NCI-H146 (cell line): Measurements from ENCODE around the gene CNTNAP2.
"Not testable (repeated sequence)": the region's sequence is repeated elsewhere in the genome, so short reads cannot be mapped to it uniquely, and the experiment has no call there.

ENCODE experiments used
- DNase-seq: peaks from one replicate; lab custom pipeline; 2025; lab: John Stamatoyannopoulos, UW

CNTNAP2 gene

DNA sequence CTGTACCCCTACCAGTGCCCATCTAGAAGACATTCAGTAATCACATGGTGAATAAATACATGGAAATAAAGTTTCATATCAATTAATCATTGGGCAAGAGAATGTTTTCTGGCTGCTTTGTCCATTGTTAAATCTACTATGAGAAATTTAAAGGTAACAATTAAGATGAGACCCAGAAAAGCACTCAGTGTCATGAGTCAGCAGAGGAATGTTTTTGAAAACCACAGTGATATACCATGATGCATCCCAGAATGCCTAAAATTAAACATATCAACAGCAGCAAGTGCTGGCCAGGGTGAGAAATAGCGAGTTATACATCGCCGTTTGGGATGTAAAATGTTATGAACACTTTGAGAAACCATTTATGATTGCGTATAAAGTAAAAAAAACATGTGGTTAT lies 1648.7 kb downstream of the CNTNAP2 start:
- DNase-seq = no peak

DNA sequence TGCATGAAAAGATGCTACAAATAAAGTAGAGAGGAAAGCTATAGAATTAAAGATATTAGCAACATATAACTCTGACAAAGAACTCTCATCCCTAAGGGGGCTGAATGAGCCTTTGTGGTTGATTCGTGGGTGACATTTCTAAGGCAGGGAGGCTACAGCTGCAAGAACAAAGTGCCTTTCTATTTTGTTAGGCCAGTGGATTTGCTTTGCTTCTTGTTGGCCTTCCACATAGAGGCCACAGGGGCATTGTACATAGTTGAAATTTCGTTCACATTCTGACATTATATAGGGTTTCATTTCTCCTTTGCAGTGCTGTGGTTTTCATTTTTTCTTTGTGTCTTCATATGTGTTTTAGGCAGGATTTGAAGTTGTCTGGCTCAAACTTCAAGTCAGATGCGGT lies 1654.7 kb downstream of the CNTNAP2 start:
- no peak for DNase-seq

DNA sequence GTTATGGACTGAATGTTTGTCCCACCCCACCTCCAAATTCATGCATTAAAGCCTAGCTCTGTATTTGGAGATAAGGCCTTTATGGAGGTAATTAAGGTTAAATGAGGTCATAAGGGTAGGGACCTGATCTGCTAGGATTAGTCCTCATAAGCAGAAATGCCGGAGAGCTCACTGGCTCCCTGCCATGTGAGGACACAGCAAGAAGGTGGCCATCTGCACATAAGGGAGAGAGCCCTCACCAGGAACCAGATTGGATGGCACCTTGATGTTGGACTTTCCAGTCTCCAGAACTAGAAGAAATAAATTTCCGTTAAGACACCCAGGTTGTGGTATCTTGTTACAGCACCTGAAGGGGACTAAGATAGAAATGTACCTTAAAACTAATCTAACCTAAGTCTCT lies 1657.9 kb downstream of the CNTNAP2 start:
- no peak for DNase-seq

DNA sequence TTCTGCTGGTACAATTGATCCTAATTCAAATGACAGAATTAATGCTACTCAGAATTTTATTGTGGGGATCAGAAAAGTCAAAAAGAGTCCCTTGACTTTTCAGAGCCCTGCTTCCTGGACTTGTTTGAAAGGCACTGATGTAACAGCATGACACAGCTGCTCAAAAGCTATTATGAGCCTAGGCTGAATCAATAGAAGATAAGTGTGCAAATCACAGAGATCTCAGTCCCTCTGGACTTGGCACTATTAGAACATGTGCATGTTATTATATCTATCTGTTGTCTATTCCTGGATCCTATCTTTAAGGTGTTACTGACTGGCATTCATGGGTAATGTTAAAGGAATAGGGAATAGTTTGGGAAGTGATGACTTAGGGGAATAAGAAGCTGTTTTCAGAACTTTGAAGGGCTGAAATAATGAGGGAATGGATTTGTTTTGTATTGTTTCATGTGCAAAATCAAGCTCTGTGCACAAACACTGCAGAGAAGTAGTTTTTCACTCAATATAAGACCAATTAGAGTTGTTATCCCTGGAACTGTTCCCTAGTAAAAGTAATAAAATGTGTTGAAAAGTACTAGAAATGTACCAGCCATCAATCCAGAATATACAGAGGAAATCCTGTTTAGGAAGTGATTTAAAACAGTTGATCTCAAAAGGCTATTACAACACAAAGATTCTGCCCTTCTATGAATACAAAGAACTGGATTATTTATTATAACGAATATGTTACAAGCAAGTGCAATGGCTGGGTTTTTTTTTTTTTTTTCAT lies 1659.1 kb downstream of the CNTNAP2 start:
- DNase-seq = peak; percentile 69

DNA sequence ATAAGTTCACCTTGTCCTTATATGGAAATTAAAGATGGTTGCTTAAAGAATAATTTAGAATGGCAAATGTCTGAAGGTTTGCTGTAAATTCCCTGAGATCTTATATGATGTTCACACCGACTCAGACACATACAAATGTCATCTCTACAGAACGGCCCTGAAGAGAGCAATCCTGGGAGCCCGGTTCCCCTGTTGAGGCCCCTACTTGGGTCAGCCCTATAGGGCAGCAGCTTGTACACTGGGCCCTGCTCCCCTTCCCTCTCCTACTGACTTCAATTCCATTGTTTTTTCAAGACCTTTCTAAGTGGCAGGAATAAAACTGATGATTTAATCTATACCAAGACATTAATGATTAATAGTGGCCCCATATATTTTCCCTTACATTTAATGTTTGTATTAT lies 1660.7 kb downstream of the CNTNAP2 start:
- no peak for DNase-seq

DNA sequence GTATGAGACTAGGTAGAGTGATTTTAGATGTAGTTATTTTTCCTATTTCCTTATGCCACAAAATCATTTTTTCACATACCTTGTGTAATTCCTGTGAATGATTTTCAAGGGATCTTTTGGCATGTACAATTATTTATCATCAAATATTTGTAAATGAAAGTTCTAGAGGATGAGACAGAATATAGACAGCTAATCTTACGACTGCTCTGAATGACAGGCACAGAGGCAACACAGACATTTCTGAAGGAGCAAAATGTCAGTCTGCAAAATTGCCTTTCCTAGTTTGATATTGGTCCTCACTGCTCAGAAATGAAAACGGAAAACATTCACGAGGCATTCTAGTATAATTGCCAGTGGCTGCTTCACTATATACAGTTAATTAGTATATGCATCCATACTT lies 1663.3 kb downstream of the CNTNAP2 start:
- no peak for DNase-seq

DNA sequence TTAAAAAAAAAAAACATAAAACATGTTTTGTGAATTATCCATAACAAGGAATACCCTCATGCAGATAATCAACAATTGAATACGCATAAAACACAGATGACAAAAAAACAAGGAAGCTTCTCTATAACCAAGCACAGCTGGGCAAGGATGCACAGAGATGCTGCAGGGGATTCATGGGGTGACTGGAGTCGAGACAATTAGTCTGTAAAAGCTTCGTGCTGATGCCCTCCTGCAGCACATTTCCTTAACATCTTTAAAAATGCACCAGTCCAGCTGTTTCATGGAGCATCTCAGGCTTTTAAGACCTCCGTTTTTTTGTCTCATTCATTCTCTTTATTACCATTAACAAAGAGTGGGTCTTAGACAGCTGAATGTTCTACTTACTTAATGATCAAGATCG lies 1680.0 kb downstream of the CNTNAP2 start:
- DNase-seq = peak; percentile 74

DNA sequence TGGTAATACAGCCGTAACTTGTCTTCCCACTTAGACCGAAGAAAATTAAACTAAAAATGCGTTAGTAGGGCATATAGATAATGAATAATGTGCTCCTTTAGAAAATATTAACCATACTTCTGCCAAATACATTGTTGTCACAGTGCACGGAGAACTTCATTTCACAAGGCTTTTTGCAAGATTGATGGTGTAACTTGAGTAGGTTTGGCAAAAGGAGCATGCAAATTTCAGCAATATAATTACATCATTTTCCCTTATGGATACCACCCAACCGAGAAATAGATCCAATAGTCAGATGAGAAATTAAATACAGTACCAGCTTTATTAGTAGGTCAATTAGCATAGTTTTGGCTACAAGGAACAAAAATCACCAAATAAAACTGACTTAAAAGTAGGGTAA lies 1681.4 kb downstream of the CNTNAP2 start:
- DNase-seq = no peak

DNA sequence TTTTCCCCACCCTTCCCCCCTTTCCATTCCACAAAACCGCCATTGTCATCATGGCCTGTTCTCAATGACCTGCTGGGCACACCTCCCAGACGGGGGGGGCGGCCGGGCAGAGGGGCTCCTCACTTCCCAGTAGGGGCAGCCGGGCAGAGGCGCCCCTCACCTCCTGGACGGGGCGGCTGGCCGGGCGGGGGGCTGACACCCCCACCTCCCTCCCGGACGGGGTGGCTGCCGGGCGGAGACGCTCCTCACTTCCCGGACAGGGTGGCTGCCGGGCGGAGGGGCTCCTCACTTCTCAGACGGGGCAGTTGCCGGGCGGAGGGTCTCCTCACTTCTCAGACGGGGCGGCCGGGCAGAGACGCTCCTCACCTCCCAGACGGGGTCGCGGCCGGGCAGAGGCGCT lies 1685.2 kb downstream of the CNTNAP2 start:
- DNase-seq = not testable (repeated sequence)

DNA sequence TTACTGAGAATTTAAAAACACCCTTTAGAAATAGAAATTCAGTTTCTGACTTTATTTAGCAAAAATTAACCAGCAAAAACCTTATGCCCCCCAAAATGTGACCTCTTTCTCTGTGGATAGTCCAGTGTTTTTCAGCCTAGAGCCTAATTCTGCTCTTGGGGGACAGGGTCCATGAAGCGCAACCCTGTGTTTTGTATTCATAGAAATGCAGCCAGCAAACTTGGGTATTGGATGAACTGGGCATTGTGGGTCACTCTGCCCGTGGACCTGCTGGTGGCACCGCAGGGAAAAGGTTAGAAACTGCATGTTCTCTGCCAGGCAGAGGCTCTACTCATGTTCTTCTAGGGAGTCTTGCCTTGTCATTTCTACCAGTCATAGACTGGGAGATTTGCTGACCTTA lies 1686.5 kb downstream of the CNTNAP2 start:
- DNase-seq = peak; percentile 40

DNA sequence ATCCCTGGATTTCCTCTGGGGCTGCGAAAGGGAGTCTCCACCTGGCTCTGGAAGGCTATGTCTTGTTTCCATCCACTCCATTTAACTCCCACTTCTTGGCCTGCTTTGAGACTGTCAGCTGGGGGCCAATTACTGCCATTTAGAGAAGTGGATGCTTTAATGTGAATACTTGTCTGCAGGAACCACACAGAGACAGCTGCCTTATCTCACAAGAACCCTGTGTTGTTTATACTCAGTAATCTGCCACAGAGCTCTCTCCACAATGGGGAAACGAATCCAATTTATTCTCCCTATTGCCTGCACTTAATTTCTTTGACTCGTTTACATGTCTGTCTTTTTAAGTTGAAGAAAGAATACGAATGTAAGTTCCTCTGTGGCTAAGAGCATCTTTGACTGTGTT lies 1687.0 kb downstream of the CNTNAP2 start:
- DNase-seq = peak; percentile 77

DNA sequence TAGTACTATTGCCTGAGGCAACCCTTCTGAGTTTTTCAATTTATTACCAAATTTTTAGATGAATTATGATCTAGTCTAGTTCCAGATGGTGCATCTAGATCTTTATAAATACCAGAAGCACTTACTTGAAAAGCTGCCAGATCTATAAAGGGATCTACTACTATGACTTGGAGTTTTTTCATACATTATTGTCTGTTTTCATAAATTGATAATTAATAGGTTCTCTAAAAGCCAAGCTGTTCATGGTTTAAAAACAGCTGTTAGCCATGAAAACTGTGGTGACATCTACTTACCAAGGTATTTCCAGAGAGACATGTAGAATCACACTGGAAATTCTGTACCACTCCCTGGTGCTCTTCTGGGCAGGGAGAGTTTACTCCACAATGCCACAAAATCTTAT lies 1687.4 kb downstream of the CNTNAP2 start:
- no peak for DNase-seq

DNA sequence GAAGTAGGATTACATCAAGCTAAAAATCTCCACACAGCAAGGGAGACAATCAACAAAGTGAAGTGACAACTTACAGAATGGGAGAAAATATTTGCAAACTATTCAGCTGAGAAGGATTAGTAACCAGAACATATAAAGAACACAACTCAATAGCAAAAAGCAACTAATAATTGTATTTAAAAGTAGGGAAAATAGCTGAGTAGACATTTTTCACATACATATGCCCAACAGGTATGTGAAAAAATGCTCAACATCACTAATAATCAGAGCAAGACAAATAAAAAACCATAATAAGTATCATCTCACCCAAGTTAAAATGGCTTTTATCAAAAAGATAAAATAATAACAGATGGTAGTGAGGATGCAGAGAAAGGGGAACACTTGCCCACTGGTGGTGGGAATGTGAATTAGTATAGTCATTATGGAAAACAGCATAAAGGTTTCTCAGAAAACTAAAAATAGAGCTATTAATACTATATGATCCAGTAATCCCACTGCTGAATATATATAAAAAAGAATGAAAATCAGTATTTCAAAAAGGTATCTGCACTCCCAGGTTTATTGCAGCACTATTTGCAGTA lies 1689.5 kb downstream of the CNTNAP2 start:
- no peak for DNase-seq

DNA sequence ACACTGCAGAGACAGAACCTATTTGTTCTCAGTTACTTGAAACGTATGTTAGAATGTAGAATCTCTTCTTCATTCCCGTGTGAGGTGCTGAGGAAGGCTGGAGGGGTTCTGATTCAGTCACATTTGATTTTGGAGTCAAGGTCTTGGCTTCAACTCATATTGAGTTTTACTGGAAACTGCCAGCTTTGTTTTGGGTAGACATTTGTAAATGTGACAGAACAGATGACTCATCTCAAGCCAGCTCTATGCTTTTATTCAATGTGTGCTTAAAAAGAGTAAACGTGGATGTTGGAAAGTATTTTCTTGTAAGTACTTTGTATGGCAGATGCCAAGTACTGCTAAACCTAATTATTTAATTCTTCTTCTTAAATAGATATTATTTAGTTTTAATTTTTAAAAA lies 1693.2 kb downstream of the CNTNAP2 start:
- DNase-seq = no peak

DNA sequence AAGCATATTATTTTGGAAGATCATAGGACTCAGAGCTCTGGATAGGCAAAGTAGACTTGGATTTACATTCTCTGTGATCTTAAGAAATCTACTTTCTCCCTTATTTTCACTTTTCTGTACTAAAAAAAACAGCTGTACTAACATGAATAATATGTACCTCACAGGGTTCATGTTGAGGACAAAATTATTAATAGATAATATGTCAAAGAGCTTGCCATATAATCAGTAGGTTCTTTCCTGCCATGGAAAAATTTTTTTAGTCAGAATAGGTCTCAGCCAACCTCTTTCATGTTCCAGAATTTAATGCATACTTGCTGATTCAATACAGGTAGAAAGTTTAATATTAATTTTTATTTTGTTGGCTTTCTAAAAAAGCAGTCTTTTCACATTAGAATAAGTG lies 1693.7 kb downstream of the CNTNAP2 start:
- DNase-seq = no peak

DNA sequence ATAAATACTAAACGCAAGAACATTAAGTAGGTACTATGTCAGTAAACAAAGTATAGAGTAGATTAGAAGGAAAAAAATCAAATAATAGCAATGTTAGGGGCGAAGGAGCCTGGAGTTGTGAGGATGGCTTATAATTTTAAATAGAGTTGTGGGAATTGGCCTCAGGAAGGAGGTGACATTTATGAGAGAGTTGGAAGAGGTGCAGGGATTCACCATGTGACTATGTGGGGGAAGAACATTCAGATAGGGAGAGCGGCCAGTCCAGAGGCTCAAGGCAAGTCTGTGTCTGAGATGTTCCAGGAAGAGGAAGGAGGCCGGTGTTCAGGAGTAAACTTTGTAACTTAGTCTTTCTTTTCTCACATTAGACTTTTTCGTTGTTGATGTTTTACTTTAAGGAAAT lies 1695.3 kb downstream of the CNTNAP2 start:
- no peak for DNase-seq

DNA sequence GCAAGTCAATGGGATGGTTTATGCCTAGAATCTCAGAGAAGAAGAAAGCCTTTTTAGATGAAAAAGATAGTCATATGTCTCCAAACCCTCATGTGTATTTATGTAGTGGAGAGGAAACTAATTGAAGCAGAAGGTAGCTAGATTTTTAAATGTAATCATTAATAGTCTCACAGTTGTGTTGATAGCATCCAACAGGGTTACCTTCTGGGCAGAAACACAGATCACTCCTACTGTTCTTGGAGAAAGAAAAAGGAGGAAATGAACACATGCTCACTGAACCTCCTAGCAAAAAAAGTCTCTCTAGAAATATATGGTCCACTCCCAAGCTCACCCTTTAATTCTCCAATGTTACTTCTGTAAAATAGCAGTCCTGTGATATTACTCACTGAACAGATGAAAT lies 1696.7 kb downstream of the CNTNAP2 start:
- no peak for DNase-seq

DNA sequence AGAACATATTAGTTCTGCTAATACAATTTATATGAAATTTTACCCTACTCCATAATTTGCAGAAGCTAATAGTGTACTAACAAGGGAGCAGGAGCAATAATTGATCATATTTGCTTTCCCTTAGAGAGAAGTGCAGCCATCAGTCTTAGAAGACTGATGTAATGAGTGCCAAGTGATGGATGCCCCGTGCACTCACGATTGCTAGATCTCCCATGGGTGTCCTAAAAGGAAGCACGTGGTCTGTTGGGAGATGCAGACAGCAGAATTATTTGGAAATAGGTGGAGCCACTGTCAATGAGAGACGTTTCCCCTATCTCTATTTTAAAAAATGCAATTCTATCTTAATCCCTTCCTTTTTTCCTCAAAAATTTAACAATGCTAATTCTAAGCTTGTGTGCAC lies 1701.7 kb downstream of the CNTNAP2 start:
- no peak for DNase-seq

DNA sequence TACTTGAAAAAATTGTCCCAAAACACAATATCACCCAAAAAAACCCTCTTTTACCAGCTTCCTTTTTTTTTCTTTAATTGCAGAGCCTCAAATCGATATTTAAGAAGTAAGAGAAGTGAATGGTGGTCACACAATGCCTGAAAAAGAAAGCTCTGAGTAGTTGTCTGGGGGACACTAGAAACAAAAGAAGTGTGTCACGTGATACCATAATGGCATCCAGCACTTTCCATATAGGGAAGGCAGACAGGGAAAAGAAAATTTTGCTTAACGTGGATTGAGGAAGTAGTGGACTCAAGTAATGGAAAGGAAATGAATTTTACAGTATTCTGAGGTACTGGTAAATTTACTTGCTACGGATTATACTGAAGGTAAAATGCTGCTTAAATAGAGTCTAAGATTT lies 1708.1 kb downstream of the CNTNAP2 start:
- DNase-seq = no peak

DNA sequence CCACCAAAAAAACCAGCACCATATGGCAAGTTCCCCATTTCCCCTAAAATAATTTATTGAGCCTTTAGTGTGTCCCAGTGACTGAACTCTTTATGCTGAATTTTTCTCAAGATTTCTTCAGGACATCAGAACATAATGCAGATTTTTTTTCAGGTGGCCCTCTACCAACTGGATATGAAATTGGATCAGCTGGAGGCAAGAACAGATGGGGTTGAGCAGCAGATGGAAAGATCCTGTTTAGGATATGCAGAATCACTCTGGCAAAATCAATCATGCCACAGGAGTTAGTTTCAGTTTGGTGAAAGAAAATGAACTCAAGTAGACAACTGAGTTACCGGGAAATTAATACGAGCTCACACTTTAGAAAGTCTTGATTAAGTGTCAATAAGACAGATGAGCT lies 1712.4 kb downstream of the CNTNAP2 start:
- no peak for DNase-seq

DNA sequence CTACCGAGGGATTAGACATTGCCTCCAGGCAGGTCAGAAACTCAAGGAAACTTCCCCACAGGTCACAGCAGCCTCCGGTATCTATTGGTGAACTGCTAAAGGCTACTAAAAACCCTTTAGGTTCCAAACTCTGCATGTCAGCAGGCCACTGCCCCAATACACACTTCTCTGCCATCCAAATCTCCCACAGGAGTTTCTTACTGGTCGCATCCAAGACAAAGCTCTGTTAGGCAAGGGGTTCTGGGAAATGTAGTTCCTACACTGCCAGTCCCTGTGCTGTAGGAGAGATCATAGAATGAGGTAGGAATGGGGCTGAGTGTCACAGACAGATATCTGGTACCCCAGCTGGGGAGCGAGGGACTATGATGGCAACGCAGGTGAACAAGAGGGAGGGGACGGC lies 1717.0 kb downstream of the CNTNAP2 start:
- peak; percentile 3 for DNase-seq

DNA sequence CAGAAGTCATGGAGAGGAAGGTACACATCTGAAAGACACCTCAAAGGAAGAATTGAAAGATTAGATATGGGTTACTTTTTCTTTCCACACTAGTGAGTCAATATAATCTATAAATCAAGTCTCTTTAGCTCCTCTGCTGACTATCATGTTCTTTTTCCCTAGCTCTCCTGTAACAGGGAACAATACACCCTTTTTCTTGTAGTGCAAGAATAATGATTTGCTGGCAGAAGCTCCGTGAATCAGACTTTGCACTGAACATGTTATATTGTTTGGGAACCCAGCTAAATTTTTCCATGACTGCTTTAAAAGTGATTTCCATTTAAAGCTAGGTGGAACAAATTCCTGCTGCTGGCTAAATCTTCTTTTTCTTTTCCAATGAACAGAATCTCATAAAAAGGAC lies 1717.4 kb downstream of the CNTNAP2 start:
- DNase-seq = no peak

DNA sequence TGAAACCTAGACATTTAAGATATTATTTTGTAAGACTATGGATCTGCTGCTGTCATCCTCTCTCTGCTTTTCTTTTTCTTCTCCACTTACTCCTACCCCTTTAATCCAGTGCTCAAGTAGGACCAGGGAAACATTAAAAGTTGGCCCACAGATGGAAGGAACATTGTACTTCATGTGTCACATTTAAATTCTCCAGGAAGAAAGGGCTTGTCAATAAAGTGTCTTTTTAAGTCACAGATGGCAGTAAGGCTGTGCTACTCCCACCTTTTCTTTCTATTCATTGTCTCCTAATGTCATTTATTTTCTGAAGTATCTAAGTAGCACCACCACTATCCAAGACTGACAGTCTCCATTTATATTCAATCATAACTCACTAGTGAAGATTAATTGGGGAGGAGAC lies 1736.2 kb downstream of the CNTNAP2 start:
- DNase-seq = no peak
